LNCAP (cell line): ENCODE measurements around the gene TUBGCP3.
A peak's percentile ranks its signal among the peaks of the same experiment; 100 is the strongest.

Experiments used
- CTCF ChIP-seq: fragments of 450-650 bp; IDR thresholded peaks from 2 replicates; pipeline ENCODE4 v1.5.1; 2017; ENCODE audit warnings: mild to moderate bottlenecking

TUBGCP3 gene

GRCh38 chr13:112513761-112514160, 74.2 kb downstream of the TUBGCP3 start:
- TF ChIP-seq CTCF = no peak

DNA sequence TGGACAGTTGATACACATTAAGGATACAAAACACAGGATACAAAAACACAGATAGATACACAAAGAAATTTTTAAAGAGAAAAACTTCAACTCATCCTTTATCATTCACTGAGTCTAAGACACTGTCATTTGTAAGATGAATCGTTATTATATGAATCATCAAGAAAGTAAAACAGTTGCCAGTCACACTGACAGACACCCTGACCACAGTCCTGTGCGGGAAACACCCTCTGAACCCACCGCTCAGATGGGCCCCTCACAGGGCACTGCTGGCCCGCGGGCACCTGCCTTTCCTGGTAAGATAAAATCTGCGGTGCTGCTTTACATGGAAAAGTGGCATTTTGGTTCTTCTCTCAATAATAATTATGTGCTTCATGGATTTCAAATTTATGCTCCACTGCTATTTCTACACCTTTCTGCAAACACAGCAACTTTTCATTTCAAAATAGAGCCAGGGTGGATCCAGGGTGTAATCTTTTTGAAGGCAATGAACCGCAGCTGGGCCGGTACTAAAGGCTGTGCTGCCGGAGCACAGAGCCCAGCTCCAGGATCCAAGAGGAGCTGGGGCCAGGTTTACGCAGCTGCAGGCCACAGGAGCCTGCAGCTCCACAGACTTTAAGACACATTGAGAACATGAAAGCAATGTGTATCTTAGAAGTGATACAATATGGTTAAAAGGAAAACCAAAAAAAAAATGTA, 76.8 kb downstream of the TUBGCP3 start:
- TF ChIP-seq CTCF = no peak

- TF ChIP-seq CTCF = peak; percentile 50
Measured at GRCh38 chr13:112510002-112510780, 77.8 kb downstream of the TUBGCP3 start.

DNA sequence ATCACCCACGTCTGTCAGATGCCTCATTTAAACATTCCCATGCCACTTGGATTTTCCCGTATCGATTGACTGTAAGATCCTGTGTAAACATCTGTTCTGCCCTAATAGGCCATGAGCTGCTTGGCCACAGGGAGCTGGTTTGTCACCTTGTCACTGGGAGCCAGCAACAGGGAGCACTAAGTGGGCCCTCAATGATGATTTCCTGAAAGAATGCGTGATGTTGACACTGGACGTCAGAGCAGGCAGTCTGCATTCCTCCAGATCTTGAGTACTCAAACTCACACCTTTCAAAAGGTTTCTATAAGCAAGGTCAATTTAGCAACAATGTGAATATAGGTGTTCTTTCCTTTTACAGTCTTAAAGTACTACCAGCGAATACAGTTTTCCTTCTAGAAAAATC, 78.8 kb downstream of the TUBGCP3 start:
- no peak for TF ChIP-seq CTCF

GRCh38 chr13:112506046-112506445, 81.9 kb downstream of the TUBGCP3 start:
- TF ChIP-seq CTCF = no peak

GRCh38 chr13:112496166-112496565, 91.8 kb downstream of the TUBGCP3 start:
- no peak for TF ChIP-seq CTCF

GRCh38 chr13:112495465-112495864, 92.5 kb downstream of the TUBGCP3 start:
- TF ChIP-seq CTCF = no peak
